Activated CD4-positive, CD25-positive, alpha-beta regulatory T cell treated with anti-CD3 and anti-CD28 coated beads, Interleukin-2, amount 50 U/mL, for 72 hours (primary cell): ENCODE measurements around the gene EML6.
"Not testable (repeated sequence)": the region's sequence is repeated elsewhere in the genome, so short reads cannot be mapped to it uniquely, and the experiment has no call there.

Source experiments
- DNase-seq: peaks from one replicate; pipeline ENCODE4 v3.0.0; 2021

EML6 gene

DNA sequence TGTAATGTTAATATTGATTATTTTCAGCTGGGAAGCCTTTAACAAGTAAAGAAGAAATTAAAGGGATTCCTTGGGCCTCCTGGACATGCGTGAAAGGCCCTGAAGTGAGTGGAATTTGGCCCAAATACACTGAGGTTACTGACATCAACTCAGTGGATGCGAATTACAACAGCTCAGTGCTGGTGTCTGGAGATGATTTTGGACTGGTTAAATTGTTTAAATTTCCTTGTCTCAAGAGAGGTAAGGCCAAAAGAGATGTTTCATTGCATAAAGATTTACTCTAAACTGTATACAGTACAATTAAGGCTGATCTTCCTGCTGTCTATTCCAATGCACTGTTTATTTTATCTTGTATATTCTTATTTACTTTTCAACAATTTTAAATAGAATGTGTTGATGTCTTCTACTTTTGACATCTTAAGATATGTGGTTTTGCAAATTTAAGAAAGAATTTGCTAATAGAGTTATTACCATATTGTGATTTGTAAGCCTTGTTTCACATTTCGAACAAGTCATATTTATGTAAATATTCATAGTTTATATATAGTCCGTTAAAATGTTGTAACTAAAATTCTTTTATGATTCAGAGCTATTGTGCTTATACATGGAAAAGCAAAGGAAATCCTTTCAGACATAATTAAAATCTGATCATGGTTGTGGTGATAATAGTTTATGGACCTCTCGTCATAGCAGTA, 130.3 kb downstream of the EML6 start:
- DNase-seq: no peak

DNA sequence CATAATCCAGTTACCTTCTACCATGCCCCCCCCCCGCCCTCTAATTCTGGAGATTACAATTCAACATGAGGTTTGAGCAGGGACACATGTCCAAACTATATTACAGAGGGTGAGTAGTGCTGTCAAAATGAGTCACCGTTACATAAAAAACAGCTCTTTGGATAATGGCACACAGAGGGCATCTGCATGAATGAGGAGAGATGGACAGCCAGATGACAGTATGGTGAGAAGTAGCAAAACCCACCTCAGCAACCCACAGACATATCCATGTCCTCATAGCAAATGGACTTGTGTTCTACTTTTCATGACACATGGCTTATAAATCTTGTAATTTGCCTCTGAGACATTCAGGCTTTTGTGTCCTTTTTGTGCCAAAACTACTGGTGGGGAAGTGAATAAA, 132.0 kb downstream of the EML6 start:
- no peak for DNase-seq

DNA sequence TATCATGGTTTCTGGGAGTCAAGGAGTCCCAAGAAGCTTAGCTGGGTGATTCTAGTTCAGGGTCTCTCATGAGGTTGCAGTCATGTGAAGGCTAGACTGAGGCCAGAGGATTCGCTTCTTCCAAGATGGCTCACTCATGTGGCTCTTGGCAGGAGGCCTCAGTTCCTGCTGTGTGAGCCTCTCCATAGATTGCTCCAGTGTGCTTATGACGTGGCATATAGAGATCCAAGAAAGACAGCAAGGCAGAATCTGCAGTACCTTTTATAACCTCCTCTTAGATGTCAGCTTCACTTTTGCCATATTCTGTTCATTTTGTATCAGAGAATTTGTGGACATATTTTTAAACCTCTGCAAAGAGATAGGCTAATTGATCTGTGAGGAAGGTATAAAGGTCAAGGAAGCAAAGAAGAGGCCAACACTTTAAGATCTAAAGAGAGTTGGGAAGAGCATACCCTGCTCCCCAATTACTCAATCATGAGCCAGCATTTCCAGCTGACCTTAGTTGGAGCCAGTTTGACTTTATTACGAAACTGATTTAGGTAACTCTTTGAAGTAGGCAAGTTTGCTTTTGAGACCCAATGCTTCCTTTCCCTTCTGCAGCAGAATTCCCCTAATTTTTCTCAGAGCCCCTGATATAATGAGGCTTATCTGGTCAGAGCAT, 134.7 kb downstream of the EML6 start:
- no peak for DNase-seq

DNA sequence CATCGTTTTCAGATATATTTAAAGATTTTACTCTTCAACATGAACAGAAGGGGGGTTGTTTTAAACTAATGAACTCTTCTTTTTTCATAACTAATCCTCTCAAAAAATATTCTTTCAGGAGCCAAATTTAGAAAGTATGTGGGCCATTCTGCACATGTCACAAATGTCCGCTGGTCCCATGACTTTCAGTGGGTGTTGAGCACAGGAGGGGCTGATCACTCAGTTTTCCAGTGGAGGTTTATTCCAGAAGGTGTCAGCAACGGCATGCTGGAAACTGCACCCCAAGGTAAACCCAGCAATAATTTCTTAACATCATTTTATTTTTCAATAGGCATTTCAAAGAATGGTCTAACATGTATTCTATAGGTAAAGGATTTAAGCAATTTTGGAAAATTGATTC, 136.0 kb downstream of the EML6 start:
- no peak for DNase-seq

DNA sequence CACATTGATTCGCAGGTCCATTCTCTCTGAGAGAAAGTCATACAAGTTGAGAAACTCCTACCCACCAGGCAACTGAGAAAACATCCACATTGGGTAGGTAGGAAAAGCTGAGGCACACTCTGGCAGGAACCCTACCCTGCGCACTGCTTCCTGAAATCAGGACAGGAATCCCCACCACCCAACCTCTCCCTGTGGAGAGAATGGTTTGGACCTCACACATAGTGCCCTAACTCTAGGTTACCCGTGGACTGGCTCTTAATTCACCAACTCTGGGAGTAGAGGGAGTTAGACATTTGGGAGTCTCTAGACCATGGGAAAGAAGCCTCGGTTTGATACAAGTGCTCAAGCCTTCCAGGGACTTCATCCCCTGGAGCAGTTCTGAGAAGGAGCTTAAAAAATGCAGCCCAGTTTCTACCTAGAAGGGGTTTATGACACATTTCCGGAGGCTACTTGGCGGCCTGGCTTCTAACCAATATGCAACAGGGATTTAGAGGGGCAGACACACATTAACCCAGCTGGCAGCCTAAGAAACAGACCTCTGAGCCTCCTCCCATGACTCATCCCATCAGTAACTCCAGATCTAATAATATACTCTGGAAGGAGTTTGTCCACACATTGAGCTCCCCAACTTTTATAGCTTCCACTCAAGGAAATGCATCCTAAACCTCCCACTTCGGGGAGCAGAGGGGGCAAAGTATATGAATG, 136.7 kb downstream of the EML6 start:
- no peak for DNase-seq

DNA sequence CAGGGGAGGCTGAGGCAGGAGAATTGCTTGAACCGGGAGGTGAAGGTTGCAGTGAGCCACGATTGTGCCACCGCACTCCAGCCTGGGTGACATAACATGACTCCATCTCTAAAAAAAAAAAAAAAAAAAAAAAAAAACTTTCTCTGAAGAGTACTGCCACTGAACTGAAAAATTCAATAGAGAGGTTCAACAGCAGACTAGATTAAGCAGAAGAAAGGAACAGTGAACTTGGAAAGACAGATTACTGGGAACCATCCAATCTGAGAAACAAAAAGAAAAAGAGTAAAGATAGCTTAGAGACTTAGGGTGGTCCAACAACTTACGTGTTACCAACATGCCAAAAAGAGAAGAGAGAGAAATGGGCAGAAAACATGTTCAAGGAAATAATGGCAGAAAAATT, 138.8 kb downstream of the EML6 start:
- no peak for DNase-seq

DNA sequence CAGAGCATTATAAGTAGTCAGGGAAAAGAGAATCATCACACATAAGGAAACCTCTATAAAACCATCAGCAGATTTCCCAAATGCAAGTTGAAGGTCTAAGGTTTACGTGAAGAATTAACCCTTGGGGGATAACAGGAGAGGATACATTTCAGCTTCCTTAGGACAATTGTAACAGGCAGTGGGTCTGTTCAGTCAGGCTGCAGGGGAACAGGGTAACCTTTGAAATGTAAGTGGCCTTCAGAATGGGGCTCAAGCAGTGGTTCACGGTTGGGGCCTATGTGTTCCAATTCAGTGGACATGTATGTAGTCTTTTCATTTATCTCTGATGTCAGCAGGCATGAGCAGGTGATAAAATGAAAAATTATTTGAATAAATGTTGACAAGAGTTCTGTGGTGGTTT, 139.3 kb downstream of the EML6 start:
- DNase-seq: no peak

DNA sequence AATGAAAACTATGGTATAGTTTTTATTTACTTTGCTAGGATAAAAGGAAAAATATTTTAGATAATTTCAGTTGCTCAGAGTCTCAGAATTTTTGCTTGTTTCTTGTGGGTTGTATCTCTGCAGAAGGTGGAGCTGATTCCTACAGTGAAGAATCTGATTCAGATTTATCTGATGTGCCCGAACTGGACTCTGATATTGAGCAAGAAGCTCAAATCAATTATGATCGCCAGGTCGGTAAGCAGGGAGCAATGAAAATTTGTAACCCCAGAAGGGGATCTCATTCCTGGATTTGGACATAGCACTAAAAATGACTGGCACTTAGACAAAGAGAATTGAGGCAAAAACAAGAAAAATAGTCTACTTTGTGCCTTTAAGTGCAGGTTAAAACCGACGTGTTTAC, 140.2 kb downstream of the EML6 start:
- DNase-seq: no peak

DNA sequence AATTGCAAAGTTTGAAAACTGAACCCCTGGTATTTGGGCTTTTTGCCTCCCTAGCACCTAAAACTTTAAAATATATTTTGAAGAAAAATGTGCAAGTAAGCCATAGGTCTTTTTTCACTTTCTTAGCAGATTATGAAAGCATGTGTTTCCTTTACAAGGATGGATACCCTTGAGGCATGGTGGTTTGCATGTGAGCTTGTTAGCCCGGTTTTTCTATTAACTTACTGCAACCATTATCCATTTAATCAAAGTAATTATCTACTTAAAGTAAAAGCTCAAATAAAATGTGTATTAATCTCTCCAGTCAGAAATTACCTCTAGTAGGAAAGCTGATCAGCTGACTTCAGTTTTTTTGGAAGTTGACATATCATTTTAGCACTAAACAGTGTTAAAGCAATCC, 140.6 kb downstream of the EML6 start:
- DNase-seq: no peak

DNA sequence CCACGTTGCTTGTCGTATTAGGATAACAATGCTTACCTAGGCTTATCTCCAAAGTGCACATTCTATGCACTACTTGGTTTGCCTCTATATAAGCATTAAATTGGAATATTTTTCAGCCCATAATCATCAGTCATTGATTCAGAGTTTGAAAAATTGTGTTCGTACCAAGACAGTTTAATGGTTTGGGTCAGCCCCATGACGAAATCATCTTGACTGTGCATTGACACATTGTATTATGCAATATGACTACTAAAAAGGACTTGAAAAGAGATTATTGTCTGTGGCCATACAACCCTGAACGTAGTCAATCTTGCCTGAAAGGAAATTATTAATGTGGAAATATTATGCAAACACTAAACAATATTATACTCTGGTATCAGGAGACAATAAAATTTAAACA, 141.3 kb downstream of the EML6 start:
- DNase-seq: no peak

DNA sequence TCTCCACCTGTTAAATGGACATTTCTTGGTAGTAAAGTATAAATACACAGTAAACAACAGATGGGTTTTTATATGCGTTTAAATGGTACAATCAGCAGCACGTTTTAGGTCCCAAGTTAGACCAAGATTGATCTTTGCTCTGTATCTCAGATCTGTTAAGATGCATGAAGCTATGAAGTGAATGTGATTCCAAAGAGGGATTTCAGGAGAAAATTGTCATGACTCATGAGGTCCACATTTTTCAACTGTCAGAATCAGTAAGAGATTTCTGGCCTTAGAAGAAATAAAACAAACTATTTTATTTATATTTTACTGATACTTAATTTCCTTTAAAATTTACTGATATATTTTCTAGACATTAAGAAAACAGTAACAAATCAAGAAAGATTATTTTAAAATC, 142.7 kb downstream of the EML6 start:
- DNase-seq: no peak

DNA sequence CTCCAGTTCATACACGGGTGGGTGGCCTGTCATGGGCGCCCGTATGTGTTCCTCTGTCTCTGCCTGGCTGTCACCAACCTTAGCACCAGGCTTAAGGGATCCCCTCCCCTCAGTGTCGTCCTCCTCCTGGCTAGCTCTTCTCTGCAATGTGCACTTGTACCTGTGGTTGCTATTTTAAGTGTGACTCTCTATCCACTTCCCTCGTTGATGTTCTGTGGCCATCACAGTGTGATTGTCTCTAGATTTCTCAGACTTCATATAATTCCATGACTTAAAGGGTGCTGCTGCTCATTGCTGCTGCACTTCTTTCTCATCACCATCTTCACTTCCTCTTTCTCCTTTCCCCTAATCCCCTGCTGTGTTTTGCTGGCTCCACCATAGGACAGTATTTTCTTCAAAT, 143.4 kb downstream of the EML6 start:
- DNase-seq: no peak

DNA sequence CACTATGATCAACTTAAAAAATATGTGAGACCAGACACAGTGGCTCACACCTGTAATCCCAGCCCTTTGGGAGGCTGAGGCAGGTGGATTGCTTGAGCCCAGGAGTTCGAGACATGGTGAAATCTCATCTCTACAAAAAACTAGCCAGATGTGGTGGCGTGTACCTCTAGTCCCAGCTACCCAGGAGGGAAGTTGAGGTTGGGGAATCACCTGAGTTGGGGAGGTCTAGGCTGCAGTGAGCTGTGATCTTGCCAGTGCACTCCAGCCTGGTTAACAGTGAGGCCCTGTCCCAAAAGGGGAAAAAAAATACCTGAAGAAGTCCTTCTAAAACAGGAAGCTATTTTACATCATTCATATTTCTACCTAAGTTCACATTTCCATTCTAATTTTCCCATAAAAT, 144.0 kb downstream of the EML6 start:
- DNase-seq: no peak

DNA sequence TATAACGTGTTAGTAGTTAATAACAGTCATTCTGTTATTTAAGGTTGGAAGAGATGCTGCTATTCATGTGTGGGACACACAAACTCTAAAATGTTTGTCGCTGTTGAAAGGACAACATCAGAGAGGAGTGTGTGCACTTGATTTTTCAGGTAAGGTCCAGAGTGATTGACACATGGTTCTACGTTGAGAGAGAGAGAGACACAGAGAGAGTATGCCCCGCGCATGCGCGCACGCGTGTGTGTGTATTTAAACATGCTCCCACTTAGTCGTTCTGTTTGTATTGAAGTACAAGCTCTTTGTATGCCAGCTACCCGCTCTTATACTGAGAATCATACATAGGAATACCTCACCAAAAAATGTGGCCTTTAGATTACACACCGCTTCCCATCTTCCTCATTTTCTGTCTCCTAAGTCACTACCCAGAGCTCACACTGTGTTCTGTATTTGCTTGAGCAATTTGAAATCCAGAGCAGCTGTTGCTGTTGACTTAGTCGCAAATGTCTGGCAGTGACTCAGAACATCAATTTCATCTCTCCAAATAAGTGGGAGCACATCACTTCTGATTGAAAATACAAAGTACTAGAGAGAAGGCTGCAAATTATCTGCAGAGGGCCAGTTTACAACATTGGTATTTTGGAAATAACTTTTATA, 148.1 kb downstream of the EML6 start:
- no peak for DNase-seq

DNA sequence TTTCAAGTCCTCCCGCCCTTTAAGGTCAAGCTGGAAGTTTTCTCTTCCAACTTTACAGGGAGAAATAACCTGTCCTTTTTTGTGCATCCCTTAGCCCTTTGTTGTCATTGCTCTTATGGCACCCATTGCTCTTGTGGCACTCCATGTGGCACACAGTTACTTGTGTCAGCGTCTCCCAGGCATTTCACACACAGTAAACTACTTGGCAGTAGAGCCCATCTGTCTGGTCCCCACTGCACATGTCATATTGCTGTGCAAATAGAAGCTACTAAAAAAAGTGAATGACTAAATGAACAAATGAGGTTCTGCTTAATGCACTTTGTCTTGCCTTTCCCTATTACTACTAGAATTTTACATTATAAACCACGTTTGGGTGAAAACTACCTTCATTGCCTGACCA, 149.3 kb downstream of the EML6 start:
- DNase-seq: no peak

DNA sequence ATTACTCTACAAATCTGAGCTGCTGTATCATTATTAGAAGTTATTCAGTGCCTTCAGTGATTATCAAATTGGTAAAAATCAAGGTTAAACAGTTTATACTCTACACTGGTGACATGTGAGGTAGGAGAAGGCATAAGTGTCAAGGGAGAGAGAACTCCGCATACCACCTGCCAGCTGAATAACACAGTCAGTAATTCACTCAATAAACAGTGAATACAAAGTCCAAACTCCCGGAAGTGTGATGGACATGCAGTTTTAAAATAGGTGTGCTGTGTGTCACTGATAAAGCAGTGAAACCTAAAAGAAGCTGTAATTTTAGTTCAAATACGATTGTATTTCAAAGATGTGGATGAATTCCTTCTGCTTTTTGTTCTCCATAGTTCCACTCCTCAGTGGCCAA, 149.8 kb downstream of the EML6 start:
- not testable (repeated sequence) for DNase-seq

DNA sequence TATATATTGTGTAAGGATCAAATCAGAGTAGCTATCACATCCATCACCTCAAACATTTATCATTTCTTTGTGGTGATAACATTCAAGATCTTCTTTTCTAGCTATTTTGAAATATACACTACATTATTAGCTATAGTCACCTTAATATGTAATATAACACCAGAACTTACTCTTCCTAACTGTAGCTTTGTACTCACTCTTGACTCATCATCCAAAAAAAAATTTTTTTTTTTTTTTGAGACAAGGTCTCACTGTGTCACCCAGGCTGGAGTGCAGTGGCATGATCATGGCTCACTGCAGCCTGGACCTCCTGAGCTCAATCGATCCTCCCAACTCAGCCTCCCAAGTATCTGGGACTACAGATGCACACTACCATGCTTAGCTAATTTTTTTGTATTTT, 153.3 kb downstream of the EML6 start:
- DNase-seq: no peak

DNA sequence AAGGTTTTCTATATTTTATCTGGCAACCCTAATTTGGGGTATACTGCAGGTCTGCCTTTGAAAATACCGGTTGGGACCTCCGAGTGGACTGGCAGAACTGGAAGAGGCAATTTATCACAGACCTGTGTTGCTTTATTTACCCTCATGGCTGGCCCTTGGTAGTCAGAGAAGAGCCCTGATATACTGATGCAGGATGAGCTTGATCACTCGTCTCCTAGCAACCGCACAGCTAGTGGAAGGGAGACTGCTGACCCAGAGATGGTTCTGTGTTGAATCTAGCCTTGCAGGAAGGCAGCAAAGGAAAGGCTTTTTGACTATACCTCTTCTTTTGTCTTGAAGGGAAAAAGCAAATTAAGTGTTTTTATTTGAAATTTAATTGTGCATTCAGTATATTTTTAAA, 154.7 kb downstream of the EML6 start:
- DNase-seq: no peak

DNA sequence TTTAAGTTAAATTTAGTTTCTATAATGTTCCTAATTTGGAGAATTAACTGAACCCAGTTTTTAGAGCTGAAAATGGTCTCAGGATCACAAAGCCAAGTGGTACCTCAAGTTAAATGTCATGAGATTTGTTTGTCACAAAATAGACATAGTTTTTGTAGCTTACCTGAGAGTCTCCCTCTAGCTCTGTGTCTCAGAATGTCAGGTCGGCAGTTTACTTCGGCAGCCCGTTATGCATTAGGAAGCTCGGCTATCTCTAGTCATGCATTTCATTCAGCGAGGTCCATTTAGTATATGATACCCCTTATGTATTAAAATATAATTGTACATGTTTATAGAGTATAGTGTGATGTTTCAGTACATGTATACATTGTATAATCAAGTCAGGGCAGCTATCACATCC, 155.6 kb downstream of the EML6 start:
- DNase-seq: no peak

DNA sequence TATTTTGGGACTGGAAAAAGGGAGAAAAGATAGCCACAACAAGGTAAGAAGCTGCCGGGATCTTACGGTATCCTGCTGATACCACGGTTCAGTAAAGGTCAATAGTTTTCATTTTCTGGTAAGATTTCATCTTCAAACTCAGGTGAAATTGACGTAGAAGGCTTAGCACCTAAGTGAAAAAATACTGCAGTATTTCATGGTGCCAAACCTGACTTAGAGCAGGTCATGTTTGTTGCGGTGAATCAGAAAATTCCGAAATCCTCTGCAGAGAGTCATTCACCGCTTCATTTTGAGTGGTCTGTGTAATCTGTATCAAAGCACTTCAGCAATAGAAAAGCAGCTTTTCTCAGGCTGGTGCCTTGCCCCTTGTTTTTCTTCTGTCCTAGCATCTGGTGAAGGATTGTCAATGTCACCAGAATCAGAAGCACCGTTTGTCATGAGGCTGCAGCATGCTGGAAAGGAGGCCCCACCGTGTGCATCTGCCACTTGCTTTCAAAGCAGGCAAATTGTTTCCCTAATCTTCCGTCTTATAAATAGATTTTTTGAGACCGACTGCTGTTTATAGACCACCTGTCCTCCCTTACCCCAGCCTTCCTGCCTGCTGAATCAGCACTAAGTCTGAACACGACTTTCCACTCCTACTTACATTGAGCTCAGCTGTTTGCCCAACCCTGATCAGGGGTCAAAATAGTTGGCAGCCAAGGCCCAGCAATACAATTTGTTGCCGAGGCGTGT, 156.3 kb downstream of the EML6 start:
- DNase-seq: no peak

DNA sequence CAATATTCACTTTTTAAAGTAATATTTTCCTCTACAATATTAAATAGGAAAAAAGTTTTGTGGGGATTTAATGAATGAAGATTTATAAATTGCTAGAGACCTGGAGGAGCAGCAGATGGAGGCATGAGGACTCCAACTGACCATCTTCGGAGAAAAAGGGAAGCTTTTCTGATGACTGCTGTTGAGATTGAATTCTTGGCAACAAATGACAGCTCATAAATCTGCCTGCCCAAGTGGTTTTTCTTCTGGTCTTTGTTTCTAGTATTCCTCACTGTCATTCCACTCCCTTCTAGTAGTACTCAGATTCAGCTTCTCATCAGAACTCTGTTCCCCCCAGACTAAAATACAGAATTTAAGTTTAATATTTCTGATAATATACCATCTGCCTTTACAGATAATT, 157.0 kb downstream of the EML6 start:
- no peak for DNase-seq

DNA sequence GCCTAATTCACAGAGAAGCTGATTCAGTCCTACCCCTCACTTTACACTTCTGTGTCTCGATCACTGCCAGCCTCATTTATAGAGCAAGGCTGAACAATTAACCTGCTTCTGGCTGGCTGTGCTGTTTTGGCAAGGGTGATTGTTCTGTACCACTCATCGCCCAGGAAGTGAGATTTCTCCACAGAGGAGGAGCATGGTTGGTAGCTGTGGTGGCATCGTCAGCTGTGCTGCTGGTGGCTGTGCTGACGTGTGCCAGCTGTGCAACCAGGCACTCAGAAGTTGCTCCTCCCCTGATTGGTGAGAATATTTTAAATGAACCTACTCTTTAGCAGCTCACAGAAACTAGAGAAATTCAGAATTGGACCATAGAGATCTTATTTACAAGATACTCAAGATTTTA, 158.3 kb downstream of the EML6 start:
- DNase-seq: no peak

DNA sequence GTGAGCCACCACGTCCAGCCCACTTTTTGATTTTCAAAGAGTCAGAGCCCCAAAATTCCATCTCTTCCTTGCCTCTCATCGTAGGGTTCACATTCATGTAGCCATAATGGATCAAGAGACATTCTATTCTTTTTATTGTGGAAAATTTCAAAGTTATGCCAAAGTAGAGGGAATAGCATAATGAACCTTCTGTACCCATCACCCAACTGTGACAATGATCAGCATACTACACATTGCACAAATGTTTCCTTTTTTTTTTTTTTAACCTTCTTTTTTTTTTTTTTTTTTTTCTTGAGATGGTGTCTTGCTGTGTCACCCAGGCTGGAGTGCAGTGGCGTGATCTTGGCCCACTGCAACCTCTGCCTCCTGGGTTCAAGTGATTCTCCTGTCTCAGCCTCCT, 162.4 kb downstream of the EML6 start:
- no peak for DNase-seq
